ENCODE data around the gene PWP1. TPM values are rescaled to one million over a fixed set of nuclear protein-coding genes. Genes with fewer than 3 reads are reported as not detected.

The PWP1 gene
- 73.2 and 89.5 TPM in 2 replicates for total RNA-seq

DNA sequence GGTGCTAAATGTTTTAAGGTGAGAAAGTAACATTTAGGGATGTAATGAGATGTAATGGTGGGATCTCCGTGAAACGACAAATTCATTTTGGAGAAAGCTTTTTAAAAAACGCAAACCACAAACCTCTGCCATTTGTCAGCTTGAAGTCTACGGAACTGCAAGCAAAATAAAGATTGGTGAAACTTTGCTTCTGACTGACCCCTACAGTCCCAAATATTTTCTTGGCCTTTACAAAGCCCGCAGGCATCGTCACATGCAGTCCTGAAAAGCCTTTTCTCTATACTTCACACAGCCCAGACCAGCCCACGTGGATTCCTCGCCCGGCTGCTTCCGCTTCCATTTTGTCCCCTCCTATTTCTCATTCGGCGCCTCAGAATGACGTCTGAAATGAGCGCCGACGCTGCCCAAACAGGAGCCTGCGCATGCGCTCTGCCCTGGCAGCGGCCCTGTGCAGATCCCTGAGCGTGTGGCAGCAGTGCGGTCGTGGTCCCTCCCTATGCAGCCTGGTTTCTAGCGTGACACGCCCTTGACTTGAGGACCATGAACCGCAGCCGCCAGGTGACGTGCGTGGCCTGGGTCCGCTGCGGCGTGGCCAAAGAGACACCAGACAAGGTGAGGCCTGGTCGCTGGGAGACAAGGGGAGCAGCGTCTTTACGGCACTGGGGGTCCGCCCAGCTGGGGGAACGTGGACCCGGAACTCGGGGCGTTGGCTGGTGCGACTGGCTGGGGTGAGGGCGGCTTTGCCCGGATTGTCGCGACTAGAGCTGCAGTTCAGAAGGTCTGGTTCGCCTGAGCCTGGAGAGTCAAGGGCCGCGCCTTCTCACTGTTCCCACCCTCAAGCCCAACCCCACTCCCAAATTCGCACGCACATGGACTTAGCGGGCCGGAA is at the start of gene PWP1:
TSS of gene PWP1 (plus strand) at position 440 of the 889 bp plus-strand sequence. CDS start at position 541, 101 bp downstream.

GRCh38 chr12:107760809-107761501 is 75.4 kb downstream of the PWP1 start, which contains the start of gene PRDM4:
TSS of gene PRDM4 (minus strand) at chr12:107761137. CDS start at chr12:107760515, 622 bp downstream.

Other genes with a start within 250 kb of the PWP1 start
- 20.2 and 20.8 TPM in 2 replicates for gene PRDM4, start 75.3 kb downstream of the PWP1 start, total RNA-seq
- not detected in 2 replicates for gene ASCL4, start 88.9 kb downstream of the PWP1 start, total RNA-seq

Measured in myometrial cell (primary cell).